Amniotic stem cell (primary cell): ENCODE measurements around the gene ABCC8.

Experiments used
- DNase-seq: peaks from one replicate; lab custom pipeline; 2025; lab: John Stamatoyannopoulos, UW

Gene ABCC8

DNA sequence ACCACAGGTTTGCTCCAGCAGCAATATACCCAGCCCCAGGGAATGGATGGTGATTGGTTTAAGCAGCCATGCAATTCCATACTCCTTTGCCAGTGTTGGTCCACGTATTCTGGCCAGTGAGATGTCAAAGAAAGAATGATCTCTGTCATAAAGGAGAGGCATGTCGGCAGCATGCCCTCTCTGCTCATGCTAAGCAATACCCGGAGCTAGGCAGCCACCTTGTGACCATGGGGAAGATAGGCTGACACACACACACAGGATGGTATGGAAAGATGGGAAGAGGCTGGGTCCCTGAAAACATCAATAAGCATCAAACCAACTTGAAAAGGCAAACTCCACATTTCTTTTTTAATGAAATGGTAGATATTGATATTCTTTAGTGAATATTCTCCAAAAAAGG, 5.1 kb downstream of the ABCC8 start:
- no peak for DNase-seq

DNA sequence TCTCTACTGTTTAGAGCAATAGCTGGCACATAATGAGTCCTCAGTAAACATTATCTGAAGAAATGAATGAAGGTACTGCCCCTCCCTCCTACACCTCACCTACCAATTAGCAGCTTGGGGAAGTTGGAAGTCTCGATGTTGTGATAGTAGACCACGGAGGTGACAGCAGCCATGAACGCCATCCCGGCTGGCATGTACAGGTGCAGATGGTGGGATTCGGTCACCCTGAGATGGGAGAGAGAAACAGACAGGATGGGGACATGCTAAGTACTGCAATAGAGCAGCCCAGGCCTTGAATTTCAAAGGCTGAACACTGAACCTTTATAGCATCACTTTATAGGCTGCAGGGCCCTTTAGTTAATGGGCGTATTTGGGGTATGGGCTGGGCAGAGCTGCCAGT, 6.6 kb downstream of the ABCC8 start:
- DNase-seq: no peak

DNA sequence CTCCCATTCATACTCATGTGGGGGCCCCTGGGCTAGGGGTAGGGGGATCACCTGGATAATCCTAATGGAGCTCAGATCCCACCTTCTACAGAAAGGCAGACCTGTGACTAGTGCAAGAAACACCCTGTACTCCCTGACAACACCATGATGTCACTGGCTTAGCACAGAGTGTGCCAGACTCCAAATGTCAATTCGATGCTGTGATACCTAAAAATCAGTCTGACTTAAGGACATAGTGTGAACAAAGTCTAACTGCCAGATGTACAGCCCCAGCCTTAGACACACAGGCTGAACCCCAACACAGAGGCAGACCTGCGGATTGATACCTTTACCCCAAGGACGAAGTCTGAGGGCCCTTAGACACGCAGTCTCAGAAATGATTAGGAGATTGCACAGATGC, 8.5 kb downstream of the ABCC8 start:
- DNase-seq: no peak

DNA sequence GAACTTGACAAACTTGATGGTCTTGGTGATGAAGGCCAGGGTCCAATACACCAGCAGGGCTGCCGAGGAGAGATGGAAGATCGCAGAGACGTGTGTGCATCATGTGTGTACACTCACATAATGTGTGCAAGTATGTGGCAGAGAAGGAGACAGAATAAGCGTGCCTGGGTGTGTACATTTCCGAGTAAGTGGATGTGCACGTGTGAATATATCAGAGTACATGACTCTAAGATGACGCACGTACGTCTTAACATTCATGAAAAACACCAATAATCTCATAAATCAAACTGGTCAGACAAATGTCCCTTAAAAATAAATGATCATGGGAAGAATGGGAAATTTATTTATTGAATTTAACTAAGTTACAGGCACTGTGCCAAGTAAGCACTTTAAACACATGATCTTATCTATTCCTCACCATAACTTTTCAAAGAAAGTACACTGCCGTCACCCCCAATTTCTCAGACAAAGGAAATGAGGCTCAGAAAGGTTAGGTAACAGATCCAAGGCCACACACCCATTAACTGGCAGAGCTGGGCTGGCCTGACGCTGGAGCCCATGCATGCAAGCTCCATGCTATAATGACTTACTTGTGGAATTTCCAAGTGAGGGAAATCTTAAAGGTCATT, 13.0 kb downstream of the ABCC8 start:
- no peak for DNase-seq

DNA sequence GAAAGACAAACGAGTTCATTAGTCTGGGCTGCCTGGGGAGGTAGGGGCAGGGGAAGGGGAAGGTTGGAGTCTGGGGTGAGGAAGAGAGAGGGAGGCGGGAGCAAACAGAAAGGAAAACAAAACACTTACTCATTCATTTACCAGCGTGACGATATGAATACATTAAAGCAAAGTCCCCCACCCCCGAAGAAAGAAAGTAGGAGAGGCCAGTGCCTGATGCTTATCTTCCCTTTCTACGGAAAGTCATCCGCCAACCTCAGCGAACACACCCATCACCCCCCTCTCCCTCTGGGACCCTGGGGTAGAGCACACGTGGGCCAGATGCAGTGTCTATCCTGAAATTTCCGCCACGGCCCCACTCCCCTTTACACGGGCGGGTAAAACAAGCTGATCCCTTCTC, 13.7 kb downstream of the ABCC8 start:
- DNase-seq: no peak

DNA sequence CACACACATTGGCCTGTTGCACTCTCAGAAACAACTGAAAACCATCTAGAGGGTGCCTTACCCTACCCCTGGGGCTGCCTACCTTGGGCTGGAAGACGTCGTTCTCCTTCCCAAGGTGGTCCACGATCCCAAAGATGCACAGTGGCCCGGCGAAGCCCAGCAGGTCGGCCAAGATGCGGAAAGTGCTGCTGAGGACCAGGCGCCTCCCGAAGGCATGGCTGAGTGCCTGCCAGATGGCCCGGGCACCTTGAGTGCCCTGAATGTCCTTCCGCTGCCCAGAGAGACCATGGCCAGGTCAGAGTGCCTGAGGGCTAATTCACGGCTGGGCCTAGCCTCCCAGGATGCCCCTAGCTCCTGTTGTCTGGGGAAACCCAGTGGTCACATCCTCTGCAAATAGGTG, 16.2 kb downstream of the ABCC8 start:
- no peak for DNase-seq

DNA sequence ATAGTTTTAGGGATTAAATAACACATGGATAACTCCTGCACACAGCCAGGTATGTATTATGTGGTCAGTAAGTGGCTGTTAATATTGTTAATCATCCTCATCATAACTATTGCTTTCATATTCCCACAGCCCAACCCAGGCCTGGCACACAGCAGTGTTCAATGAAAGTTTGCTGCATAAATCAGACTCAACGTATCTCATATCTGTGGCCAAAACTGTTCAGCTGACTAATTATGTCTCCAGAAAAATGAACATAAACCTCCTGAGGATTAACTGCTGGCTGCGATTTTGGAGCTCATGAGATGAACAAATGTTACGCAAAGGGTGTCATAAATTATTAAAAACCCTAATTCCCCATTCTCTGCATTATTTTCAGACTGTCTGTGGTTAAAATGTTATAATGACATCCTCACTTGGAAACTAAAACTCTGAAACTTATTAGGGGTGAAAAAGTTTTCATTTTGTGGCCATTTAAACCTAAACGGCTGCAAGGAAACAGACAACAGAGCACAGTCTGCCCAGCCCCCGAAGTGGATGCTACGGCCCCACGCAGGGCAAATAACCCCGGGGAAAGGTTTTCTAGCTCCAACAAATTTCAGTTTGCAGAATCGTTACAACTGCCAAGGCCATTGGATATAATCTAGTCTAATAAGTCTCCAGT, 17.3 kb downstream of the ABCC8 start:
- DNase-seq: no peak

DNA sequence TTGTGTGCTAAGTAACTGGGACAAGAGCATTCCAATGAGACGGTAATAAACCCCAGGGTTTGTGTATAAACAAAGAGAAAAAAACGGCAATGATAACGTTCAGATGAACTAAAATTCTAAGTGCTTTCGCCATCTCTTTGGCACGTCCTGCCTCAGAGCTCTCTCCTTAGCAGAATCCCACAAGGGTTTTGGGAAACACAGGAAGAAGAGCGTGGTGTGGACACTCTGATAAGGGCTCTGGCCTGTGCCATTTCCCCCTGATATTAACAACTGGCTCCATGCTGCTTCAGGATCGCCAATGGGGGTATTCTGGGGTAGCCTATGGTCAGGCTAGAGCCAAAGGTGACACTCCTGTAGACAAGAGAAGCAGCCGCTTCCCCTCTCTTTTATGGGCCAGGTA, 18.4 kb downstream of the ABCC8 start:
- DNase-seq: no peak

DNA sequence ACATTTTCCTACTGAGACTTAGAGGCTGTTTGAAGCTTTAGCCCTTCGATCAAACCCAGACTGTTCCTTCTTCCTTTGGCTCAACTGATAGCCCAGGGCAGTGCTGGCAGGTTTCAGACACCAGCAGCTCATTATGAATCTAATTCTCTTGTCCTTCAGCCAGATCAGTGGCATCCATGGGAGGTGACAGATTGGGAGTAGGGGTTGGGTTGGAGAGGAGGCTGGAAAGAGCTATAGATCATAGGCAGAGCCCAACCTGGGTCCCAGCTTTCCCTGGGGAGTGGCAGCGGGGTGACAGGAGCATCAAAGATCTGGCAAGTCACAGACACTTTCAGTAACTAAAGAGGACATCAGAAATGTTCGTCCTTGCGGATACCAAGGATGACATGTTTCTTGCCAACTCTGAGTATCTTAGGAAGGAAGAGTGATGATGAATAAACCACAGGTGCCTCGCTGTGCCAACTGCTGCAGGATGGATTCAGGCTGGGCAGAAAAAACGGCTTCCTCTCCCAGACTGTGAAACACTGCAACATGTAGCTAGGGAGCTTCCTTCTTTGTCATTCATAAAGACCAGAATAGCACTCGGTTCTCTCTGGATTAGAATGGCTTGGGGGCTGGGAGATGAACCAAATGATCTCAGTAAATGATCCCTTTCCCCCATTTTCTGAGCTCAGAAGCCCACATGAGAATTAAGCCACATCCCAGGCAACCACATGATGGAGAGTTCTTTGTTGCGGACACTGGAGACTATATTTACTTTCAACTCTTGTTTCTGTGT, 19.1 kb downstream of the ABCC8 start:
- DNase-seq: no peak

DNA sequence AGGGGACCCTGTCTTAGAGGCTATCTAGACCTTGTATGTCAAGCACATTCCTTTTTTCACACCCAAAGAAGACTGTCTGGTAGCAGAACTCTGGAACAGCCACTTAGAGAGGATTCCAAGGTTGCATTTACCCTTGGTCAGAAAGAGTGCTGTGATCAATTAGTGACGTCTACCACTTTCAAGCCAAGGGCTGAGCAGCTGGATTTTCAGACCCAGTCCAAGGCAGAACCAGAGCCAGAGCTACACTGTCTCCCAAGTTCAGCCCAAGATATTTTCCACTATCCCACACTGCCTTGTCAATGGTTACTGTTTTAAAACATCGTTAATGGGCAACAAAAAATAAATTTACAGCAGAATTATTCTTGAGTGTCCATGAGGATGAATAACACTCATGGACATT, 24.0 kb downstream of the ABCC8 start:
- DNase-seq: no peak

DNA sequence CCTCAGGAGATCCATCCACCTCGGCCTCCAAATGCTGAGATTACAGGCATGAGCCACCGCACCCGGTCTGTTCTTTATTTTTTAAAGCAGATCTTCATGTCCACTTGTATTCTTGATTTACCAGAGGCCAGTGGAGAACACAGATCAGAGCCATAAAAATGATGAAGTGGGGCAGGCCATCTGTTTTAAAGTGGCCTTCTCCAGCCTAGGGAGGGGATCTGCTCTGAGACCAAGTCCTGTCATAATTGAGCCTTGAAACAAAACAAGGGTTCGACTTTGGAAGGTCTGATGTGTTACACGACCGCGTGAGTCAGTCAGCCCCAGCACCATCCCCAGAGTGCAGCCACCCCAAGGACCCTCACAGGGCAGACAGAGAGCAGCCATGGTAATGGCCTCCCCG, 27.5 kb downstream of the ABCC8 start:
- no peak for DNase-seq

DNA sequence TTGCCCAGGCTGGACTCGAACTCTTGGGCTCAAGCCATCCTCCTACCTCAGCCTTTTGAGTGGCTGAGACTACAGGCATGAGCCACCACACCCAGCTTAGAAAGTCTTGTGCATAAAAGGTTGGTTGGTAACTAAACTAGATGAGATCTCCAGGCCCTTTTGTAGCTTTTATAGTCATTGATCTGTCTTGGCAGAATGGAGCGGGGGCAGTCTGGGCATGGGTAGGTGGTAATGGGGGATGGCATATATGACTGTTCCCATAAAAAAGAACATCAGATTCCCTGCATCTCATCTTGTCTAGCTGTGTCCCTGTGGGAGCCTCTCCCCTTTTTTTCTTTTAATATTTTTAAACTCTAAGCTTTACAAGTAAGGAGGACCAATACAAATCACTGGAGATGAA, 30.2 kb downstream of the ABCC8 start:
- no peak for DNase-seq

DNA sequence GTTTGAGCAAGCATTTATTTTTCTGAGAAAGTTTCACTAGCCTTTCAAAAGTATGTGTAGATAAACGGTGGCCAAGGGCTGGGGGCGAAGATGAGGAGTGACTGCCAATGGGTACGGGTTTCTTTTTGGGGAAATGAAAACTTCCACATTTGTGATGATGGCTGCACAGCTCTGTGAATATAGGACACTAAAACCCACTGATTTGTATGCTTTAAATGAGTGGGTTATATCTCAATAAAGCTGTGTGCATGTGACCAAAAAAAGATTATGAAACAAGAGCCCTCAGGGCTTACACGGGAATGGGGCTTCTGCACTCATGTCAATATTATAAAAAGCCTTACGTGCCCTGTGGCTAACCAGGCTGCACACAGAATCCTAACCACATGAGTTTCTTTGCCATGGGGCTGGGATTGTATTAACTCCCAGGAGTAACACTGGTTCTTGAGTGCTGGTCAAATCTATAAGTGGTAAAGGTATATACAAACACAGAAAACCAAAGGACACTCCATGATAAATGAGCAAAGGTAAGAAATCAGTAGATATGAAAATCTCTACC, 31.3 kb downstream of the ABCC8 start:
- no peak for DNase-seq

DNA sequence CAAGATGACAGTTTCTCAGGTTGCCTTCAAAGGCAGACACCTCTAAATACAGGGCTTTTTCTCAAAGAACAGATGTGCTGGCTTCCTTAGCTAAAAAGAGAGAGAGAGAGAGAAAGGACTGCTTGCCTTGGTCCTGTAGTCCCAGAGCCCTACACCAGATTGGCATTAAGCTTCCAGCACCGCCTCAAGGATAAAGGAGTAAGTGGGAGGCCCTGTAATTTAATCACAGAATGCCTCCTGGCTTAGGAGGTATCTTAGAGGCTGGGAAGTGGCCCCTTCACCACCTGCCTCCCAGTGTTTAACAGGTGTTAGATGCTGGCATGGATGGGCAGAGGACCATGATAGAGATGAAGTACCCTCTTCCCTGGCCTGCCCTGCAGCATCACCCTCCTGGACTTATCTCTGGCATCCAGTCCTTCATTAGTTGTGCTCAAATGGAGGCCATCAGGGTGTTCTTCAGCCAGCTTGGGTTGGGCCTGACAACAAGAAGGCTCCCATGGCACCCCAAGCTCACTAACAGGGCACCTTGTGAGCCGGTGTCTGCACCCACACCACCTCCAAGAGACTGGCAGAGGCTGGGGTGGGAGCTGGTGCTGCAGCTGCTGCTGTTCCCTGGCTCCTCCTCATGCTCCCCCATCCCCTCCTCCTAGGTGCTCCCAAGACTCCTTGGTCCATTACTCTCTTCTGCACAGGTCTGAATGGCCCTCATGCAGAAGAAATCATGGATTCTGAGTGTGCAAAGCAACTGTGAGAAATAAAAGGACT, 32.5 kb downstream of the ABCC8 start:
- DNase-seq: no peak

DNA sequence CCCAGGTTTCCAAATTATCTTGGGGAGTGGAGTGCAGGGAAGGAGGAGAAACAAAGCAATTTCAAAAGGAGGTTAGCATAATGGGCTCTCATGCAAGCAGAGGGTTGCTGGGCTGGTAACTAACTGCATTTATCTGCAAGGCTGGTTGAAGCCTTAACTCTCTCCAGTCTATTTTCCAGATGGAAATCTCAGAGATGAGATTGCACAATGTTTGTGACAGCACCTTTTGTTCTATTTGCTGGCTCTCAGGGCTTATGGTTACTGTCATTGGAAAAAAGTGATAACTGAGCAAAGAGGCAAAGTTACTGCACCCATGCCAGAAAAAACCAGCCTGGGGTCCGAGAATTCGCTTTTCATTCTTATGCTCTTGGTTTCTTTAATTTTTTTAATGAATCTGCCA, 33.2 kb downstream of the ABCC8 start:
- no peak for DNase-seq

DNA sequence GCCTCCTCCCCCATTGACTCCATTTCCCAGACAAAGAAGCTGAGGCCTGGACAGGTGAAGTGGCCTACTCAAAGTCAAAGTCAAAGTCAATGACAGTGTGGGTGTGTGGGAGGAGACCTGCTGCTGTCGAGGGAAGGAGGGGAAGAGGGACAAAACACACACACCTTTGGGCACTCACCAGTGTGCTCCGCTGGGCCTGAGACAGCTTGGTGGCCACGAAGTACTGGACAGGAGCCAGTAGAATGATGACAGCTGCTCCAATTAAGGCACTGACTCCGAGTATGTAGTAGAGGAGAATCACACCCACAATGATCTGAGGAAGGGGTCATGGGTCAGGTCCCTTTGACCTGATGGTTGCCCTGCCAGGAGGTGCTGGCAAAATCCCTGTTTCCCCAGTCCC, 33.6 kb downstream of the ABCC8 start:
- no peak for DNase-seq

DNA sequence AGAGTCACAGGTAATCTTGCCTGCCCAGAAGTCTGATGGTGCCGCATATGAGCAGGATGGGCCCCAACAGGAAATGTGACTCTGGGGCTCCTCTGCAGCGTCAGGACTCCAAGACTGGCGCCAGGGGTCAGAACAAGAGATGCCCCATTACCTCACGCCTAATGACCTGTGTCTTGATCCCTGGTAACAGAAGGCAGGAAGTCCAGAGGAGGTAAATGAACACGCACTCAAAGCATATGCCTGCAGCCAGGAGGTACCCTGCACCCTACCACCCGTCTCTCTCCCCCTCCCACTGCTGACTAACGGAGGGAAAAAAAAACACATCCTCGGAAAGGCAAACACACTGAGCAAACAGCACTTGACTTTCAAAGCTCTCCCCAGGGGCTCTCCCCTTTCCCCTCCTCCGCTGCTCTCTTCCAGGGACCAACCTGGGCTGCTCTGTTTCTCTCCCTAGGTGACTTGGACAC, 37.3 kb downstream of the ABCC8 start:
- no peak for DNase-seq

DNA sequence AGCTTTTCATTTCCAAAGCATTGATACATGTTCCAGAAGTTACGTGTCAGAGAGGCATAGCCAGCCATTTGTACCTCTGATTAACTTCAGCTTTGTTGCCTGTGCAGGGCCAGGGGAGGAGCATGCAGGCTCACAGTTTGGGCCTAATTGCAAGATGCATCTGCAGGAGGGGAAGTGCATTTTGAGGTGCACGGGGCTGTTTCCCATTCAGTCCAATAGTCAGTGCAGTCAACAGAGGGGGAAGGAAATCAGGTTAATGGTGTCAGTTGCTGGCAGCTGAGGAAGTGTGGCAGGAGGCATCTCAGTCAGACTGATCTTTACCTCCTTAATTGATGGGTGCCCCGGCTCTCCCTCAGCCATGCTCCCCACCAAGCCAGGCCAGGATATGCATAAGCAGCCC, 39.3 kb downstream of the ABCC8 start:
- DNase-seq: no peak

DNA sequence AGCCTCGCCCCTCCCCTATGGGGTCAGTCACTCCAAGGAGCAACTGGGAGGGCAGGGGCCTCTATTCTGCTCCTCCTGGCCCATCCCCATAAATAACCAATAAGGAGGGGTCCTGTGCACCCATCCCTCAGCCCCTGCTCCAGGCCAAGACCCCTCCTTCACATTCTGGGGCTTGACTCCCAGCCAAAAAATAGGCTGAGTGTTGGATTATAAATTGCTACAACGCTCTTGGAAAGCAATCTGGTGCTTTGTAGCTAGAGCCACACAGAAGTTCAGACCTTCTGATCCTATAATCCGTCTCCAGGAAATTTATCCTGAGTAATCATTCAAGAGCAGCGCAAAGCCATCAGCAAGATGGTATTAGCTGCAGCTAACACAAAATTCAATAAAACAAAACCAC, 42.5 kb downstream of the ABCC8 start:
- DNase-seq: no peak

DNA sequence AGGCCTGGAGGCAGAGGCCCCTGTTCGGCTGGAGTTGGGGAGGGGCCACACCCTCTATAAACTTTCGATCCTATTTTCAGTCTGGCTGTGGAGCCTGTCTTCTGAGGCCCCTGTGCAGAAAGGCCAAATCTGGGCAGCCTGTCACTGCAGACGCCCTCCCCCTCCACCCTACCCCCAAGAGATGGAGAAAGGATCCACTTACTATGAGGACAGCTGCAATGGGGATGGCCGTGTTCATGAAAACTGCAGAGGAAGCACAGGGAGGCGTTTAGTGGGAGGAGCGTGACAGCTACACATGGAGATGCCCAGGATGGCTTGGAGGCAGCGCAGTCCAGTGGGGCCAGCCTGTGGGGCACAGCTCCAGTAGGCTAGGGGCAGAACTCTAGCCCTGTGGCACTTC, 44.6 kb downstream of the ABCC8 start:
- no peak for DNase-seq

DNA sequence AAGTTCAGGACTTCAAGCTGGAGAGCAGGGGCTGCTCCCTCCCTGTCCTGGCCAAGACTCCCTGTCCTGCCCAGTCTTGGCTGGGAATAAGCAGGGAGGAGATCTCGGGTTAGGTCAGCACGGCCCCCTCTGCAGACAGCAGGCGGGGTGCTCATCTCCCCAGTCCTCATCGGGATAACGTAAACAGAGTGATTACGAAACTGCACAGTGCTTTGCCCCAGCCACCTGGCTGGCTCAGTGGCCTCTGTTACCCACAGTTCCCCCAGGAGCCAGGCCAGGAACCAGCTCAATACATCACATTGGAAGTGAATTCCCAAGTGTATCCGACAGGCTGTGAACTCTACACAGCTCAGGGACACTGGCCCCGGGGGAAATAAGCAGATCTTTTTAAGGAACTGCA, 45.5 kb downstream of the ABCC8 start:
- no peak for DNase-seq

DNA sequence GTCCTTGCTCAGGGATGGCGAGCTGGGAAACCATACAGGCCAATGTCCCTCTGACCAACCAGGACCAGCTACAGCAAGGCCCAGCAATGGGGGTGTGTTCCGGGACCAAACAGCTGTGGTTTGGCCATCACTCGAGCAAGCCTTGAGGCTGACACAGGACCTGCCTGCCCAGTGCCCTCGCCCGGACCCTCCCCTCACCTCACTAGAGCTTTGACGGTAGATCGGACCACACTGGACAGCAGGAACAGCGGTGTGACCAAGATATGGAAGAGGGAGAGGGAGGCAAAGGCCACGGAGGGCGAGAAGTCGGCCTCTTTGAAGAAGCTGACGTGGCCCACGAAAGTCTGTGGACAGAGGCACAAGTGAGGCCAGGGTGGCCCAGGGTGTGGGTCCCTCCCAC, 46.0 kb downstream of the ABCC8 start:
- DNase-seq: no peak
